Neural cell (in vitro differentiated cells): ENCODE data around the gene LBR.

Source experiments
- CTCF ChIP-seq: fragments of 450-650 bp; IDR thresholded peaks from 2 replicates; pipeline ENCODE4 v1.5.1; 2014; ENCODE audit warnings: antibody characterized with exemption, mild to moderate bottlenecking, moderate library complexity; ENCODE audit not compliant: poor library complexity, severe bottlenecking
- EZH2 ChIP-seq: fragments of 200-600, 300-800 bp; shearing (Covaris generic), sonication (generic); IDR thresholded peaks from 2 replicates; pipeline ENCODE4 v1.6.1; 2014; ENCODE audit warnings: antibody characterized with exemption, low read length, borderline replicate concordance, mild to moderate bottlenecking; ENCODE audit not compliant: insufficient read depth, poor library complexity, severe bottlenecking

GRCh38 chr1:225449774-225450173 is 21.9 kb upstream of the LBR start:
- TF ChIP-seq CTCF, result no peak
- no peak for TF ChIP-seq EZH2
